ENCODE results near the gene C5AR1.
"Not testable (repeated sequence)": the region's sequence is repeated elsewhere in the genome, so short reads cannot be mapped to it uniquely, and the experiment has no call there.

Gene C5AR1

GRCh38 chr19:47331931-47332547 is 22.4 kb downstream of the C5AR1 start, which contains the start of gene C5AR2:
Gene C5AR2, plus strand, starts transcription at chr19:47332175. Its CDS starts 8,625 bp downstream, at chr19:47340800.
- DNase-seq (ENCODE audit: low read depth), result no peak

- not testable (repeated sequence) for DNase-seq (ENCODE audit: low read depth)
Measured at GRCh38 chr19:47336765-47337718, 27.4 kb downstream of the C5AR1 start.

- no peak for DNase-seq (ENCODE audit: low read depth)
Measured at GRCh38 chr19:47339196-47339880, 29.7 kb downstream of the C5AR1 start.

GRCh38 chr19:47340477-47341208 is 31.0 kb downstream of the C5AR1 start:
- no peak for DNase-seq (ENCODE audit: low read depth)

GRCh38 chr19:47341734-47342133 is 32.1 kb downstream of the C5AR1 start:
- no peak for DNase-seq (ENCODE audit: low read depth)

- DNase-seq (ENCODE audit: low read depth), result no peak
Measured at GRCh38 chr19:47343194-47343802, 33.6 kb downstream of the C5AR1 start.

GRCh38 chr19:47344425-47344824 is 34.8 kb downstream of the C5AR1 start:
- DNase-seq (ENCODE audit: low read depth), result no peak

- DNase-seq (ENCODE audit: low read depth), result not testable (repeated sequence)
Measured at GRCh38 chr19:47346024-47346423, 36.4 kb downstream of the C5AR1 start.

- peak; percentile 96 for DNase-seq (ENCODE audit: low read depth)
Measured at GRCh38 chr19:47348819-47349795, 39.4 kb downstream of the C5AR1 start, which contains the start of gene DHX34. Gene DHX34, plus strand, starts transcription at chr19:47349315. Its CDS starts 3,716 bp downstream, at chr19:47353031.

GRCh38 chr19:47350630-47351029 is 41.0 kb downstream of the C5AR1 start:
- DNase-seq (ENCODE audit: low read depth), result no peak

GRCh38 chr19:47351548-47351947 is 41.9 kb downstream of the C5AR1 start:
- no peak for DNase-seq (ENCODE audit: low read depth)

GRCh38 chr19:47352095-47352494 is 42.4 kb downstream of the C5AR1 start:
- DNase-seq (ENCODE audit: low read depth), result no peak

GRCh38 chr19:47353307-47353712 is 43.6 kb downstream of the C5AR1 start:
- no peak for DNase-seq (ENCODE audit: low read depth)

- no peak for DNase-seq (ENCODE audit: low read depth)
Measured at GRCh38 chr19:47356900-47357299, 47.2 kb downstream of the C5AR1 start.

- no peak for DNase-seq (ENCODE audit: low read depth)
Measured at GRCh38 chr19:47357788-47358680, 48.4 kb downstream of the C5AR1 start.

- no peak for DNase-seq (ENCODE audit: low read depth)
Measured at GRCh38 chr19:47358936-47359335, 49.3 kb downstream of the C5AR1 start.

GRCh38 chr19:47362321-47362720 is 52.7 kb downstream of the C5AR1 start:
- DNase-seq (ENCODE audit: low read depth), result no peak

GRCh38 chr19:47363758-47364531 is 54.3 kb downstream of the C5AR1 start:
- no peak for DNase-seq (ENCODE audit: low read depth)

All from T-helper 22 cell (primary cell).